Fibroblast of lung (primary cell): ENCODE measurements around the gene WTAP. TPM values are rescaled to one million over a fixed set of nuclear protein-coding genes. Genes with fewer than 3 reads are reported as not detected.

Experiments
- DNase-seq, 2 donors: peaks; one replicate each; pipeline versions ENCODE4 v3.0.0 to v3.0.0-alpha.2; 2010; ENCODE audit warnings: low read depth in 2 of 2
- H2AFZ ChIP-seq: 2 replicates; pipeline ENCODE4 v1.5.1; 2012; ENCODE audit warnings: low read length, control low read depth, inconsistent platforms
- H3K27ac ChIP-seq: 2 replicates; pipeline ENCODE4 v1.5.1; 2011; ENCODE audit warnings: low read length, control low read depth; ENCODE audit not compliant: insufficient read depth
- H3K27me3 ChIP-seq: 2 replicates; pipeline ENCODE4 v1.5.1; 2011; ENCODE audit warnings: mild to moderate bottlenecking, low read length; ENCODE audit not compliant: control insufficient read depth, insufficient read depth
- H3K36me3 ChIP-seq: 2 replicates; pipeline ENCODE4 v1.5.1; 2011; ENCODE audit warnings: low read length; ENCODE audit not compliant: control insufficient read depth, insufficient read depth
- H3K4me1 ChIP-seq: 2 replicates; pipeline ENCODE4 v1.5.1; 2011; ENCODE audit warnings: low read length; ENCODE audit not compliant: control insufficient read depth, insufficient read depth; ENCODE audit errors: extremely low read depth
- H3K4me2 ChIP-seq: 2 replicates; pipeline ENCODE4 v1.5.1; 2011; ENCODE audit warnings: low read length, control low read depth; ENCODE audit not compliant: insufficient read depth; ENCODE audit errors: extremely low read depth
- H3K4me3 ChIP-seq, 4 experiments: fragments of 200-600 bp in 1 of 4; sonication (generic) in 1 of 4; replicated peaks in 1 of 4; 2 replicates each; pipeline ENCODE4 v1.5.1; 2011 to 2016; ENCODE audit warnings: low read length in 4 of 4, low read depth in 3 of 4, mild to moderate bottlenecking in 3 of 4, control low read depth in 2 of 4, inconsistent platforms in 1 of 4, mixed read lengths in 1 of 4; ENCODE audit not compliant: insufficient read depth in 1 of 4; ENCODE audit errors: control extremely low read depth in 1 of 4
- H3K79me2 ChIP-seq: 2 replicates; pipeline ENCODE4 v1.5.1; 2012; ENCODE audit warnings: mild to moderate bottlenecking, low read length, inconsistent platforms; ENCODE audit not compliant: control insufficient read depth, insufficient read depth
- H3K9ac ChIP-seq: 2 replicates; pipeline ENCODE4 v1.5.1; 2011; ENCODE audit warnings: mild to moderate bottlenecking, low read length, control low read depth; ENCODE audit not compliant: insufficient read depth
- H3K9me3 ChIP-seq: 2 replicates; pipeline ENCODE4 v1.5.1; 2012; ENCODE audit warnings: low read depth, low read length; ENCODE audit not compliant: control insufficient read depth, insufficient read depth
- H4K20me1 ChIP-seq: 2 replicates; pipeline ENCODE4 v1.5.1; 2011; ENCODE audit warnings: low read length; ENCODE audit not compliant: control insufficient read depth, insufficient read depth; ENCODE audit errors: extremely low read depth
- CTCF ChIP-seq, 2 donors: IDR thresholded peaks in 1 of 2; conservative IDR thresholded peaks in 1 of 2; 1 replicate in 1 of 2; 2 replicates in 1 of 2; pipeline ENCODE4 v1.5.1; 2011 to 2012; ENCODE audit warnings: low read length in 2 of 2, control low read depth in 1 of 2, inconsistent platforms in 1 of 2, low read depth in 1 of 2, mild to moderate bottlenecking in 1 of 2
- EZH2 ChIP-seq: IDR thresholded peaks from 2 replicates; pipeline ENCODE4 v1.5.1; 2012; ENCODE audit warnings: low read length, control low read depth, mild to moderate bottlenecking; ENCODE audit errors: missing control alignments
- polyA plus RNA-seq, 2 donors: library from polyadenylated mRNA; depleted of rRNA in 1 of 2; stranded (reverse) in 1 of 2; unstranded in 1 of 2; fragments of >200 nt; gene quantifications; 2 replicates each; pipeline ENCODE4 v1.2.1, GENCODE V29; 2011 to 2012; ENCODE audit warnings: missing spikeins in 1 of 2
- total RNA-seq: library from RNA; depleted of rRNA; stranded (reverse); fragments of >200 nt; gene quantifications from 2 replicates; pipeline ENCODE4 v1.2.1, GENCODE V29; 2014

The WTAP gene
- total and polyA plus RNA-seq, 2 donors (not counting 1 experiment from before 2014, with no cell fraction given): 52.7 to 124 TPM

- Histone ChIP-seq H3K4me1 (peaks cover 4% of the 10 kb centered on the region), H3K4me2 (no peak overlapping the region), H3K27me3 (no peaks in the 10 kb centered on the region), H3K9ac (no peak overlapping the region), H4K20me1 (no peaks in the 10 kb centered on the region), H3K9me3 (no peaks in the 10 kb centered on the region), H3K4me3 (no peak overlapping the region), H3K79me2 (no peaks in the 10 kb centered on the region), H3K27ac (no peak overlapping the region), H2AFZ (no peak overlapping the region), H3K36me3 (peaks cover 3% of the 10 kb centered on the region)
- DNase-seq: no peak
- no peak for TF ChIP-seq EZH2
- TF ChIP-seq CTCF (conservative IDR thresholded peaks at IDR 0.05 in 1 of 2, IDR thresholded peaks at IDR 0.05 in 1 of 2; ENCODE audit: low read depth in 1 of 2, low read length in 2 of 2): no peak
Observed at GRCh38 chr6:159682295-159682694, 45.0 kb upstream of the WTAP start.

- H3K9me3 ChIP-seq: no peaks in the 10 kb centered on the region
- H3K4me2 ChIP-seq: no peak overlapping the region
- TF ChIP-seq EZH2 (no peak), CTCF (conservative IDR thresholded peaks at IDR 0.05 in 1 of 2, IDR thresholded peaks at IDR 0.05 in 1 of 2; ENCODE audit: low read depth in 1 of 2, low read length in 2 of 2) (no peak)
- no peaks in the 10 kb centered on the region for H3K79me2 ChIP-seq
- H3K9ac ChIP-seq: no peak overlapping the region
- no peaks in the 10 kb centered on the region for H4K20me1 ChIP-seq
- no peak overlapping the region for H3K27ac ChIP-seq
- DNase-seq: no peak
- no peaks in the 10 kb centered on the region for H3K27me3 ChIP-seq
- peaks cover 4% of the 10 kb centered on the region for H3K4me1 ChIP-seq
- H2AFZ ChIP-seq: no peak overlapping the region
- no peak overlapping the region for H3K4me3 ChIP-seq
- peaks cover 5% of the 10 kb centered on the region for H3K36me3 ChIP-seq
Observed at GRCh38 chr6:159682810-159683209, 44.5 kb upstream of the WTAP start.

GRCh38 chr6:159684013-159684304 is 43.3 kb upstream of the WTAP start:
- H3K27me3 ChIP-seq: no peaks in the 10 kb centered on the region
- no peak for DNase-seq
- H3K4me2 ChIP-seq: no peak overlapping the region
- peaks cover 5% of the 10 kb centered on the region for H3K36me3 ChIP-seq
- peaks cover 4% of the 10 kb centered on the region for H3K4me1 ChIP-seq
- H3K9ac ChIP-seq: no peak overlapping the region
- no peak overlapping the region for H3K27ac ChIP-seq
- peaks cover 5% of the 10 kb centered on the region for H3K79me2 ChIP-seq
- H3K4me3 ChIP-seq: no peak overlapping the region
- H2AFZ ChIP-seq: no peak overlapping the region
- no peak for TF ChIP-seq CTCF (conservative IDR thresholded peaks at IDR 0.05 in 1 of 2, IDR thresholded peaks at IDR 0.05 in 1 of 2; ENCODE audit: low read depth in 1 of 2, low read length in 2 of 2)
- TF ChIP-seq EZH2: no peak
- no peaks in the 10 kb centered on the region for H4K20me1 ChIP-seq
- H3K9me3 ChIP-seq: no peaks in the 10 kb centered on the region
